ENCODE results near the gene ASB7.

Gene ASB7

GRCh38 chr15:100663915-100664281 lies 61.5 kb downstream of the ASB7 start:
- in situ Hi-C loops (cut with HindIII; ENCODE audit: low sequenced_read_pairs) = no loop called here
- no peak for DNase-seq (ENCODE audit: low read depth, low spot score)
- H3K4me3 ChIP-seq (ENCODE audit: low read depth, low read length) = no peak overlapping the region
- TF ChIP-seq CTCF (IDR thresholded peaks at IDR 0.05; ENCODE audit: low read depth, low read length) = no peak

DNA sequence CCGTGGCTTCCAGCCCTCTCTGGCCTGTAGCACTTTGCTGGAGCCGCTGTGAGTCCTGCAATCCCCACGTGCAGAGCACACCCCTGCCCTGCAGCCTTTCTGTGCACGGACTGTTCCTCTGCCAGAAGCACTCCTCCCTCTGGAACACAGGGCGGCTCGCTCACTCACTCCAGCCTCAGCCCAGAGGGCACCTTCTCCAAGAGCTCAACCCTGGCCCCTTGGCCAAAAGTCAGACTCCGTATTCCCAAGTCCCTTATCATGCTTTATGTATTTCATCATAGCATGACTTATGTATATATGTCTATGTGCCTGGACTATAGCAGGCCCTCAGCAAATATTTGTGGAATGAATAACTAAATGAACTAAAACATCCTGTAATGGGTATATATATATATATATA lies 63.2 kb downstream of the ASB7 start:
- TF ChIP-seq CTCF (IDR thresholded peaks at IDR 0.05; ENCODE audit: low read depth, low read length) = no peak
- no peak overlapping the region for H3K4me3 ChIP-seq (ENCODE audit: low read depth, low read length)
- in situ Hi-C loops (cut with HindIII; ENCODE audit: low sequenced_read_pairs) = no loop called here
- DNase-seq (ENCODE audit: low read depth, low spot score) = no peak

DNA sequence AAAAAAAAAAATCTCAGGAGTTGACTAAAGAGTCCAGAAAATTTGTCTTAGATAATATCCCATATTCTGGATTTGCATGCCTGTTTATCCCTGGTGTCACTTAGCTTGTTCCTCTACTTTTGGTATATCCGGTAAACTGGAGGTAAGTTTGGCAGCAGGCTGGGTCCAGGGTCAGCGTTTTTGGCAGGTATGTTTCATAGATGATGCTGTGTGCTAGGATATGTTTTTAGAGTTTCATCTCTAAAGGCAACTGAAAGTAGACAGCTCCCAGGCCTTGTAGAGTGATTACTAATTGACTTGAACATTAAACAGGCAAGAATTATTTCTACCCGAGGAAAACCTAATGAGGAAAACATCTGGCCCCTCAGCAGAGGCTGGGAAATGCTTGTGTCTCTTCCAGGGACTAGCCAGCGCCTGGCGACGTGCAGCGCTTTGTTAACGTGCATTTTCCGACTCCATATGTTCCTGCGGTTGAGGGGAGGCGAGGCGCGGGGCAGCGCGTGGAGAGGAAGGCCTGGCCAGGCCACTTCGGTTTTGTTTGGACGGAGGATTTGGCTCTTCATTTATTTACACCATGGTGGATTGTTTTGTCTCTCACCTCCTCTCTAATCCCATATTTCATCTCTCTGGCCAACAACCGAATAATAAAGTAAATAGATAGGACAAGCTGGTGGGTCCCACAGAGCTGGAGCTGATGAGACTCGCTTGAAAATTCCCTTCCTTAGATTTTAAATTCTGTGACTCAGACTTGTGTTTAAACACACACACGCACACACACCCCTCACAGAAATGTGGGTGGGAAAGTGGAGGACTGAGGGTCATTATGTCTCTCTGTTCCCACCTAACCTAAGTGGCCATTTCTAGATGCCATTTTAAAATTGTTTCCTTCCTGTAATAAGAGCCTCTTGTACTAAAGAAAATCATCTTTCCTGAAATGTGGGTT lies 65.3 kb downstream of the ASB7 start:
- in situ Hi-C loops (cut with HindIII; ENCODE audit: low sequenced_read_pairs) = no loop called here
- H3K4me3 ChIP-seq (ENCODE audit: low read depth, low read length) = no peak overlapping the region
- TF ChIP-seq CTCF (IDR thresholded peaks at IDR 0.05; ENCODE audit: low read depth, low read length) = no peak
- DNase-seq (ENCODE audit: low read depth, low spot score) = no peak

DNA sequence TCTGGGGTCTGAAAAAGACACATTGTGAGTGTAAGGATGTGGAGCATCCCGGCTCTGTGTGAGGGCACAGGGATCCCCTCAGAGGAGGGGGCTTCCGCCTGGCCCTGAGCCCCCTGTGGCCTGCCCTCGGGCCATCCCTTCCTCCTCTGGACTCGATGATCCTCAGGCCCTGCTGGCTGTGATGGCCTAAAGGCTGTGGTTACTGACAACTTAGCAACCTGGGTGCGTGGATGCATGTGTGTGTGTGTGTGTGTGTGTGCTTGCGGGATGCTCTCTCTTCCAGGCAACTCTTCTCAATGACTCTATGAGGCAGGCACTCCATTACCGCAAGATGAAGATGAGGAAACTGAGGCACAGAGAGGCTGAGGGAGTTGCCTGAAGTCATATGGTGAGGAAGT lies 66.0 kb downstream of the ASB7 start:
- DNase-seq (ENCODE audit: low read depth, low spot score) = no peak
- in situ Hi-C loops (cut with HindIII; ENCODE audit: low sequenced_read_pairs) = no loop called here
- TF ChIP-seq CTCF (IDR thresholded peaks at IDR 0.05; ENCODE audit: low read depth, low read length) = no peak
- no peak overlapping the region for H3K4me3 ChIP-seq (ENCODE audit: low read depth, low read length)

DNA sequence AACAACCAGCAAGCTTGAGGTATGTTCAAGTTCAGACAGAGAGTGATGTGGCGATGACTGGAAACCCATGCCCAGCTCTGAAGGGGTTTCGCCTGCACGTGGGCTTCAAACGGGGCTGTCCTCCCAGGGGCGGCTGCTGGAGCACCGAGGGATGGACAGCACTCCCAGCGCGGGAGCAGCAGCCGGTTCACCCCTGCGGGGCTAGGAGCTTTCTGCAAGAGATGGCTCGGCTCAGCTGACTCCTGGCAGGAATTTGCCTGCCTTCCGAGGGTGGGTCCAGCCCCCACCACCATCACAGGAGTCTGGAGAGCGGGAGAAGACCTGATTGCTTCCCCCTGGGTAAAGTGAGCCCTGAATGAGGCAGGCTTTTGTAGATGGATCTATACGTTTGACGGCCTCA lies 66.9 kb downstream of the ASB7 start:
- in situ Hi-C loops (cut with HindIII; ENCODE audit: low sequenced_read_pairs) = no loop called here
- H3K4me3 ChIP-seq (ENCODE audit: low read depth, low read length) = no peak overlapping the region
- no peak for TF ChIP-seq CTCF (IDR thresholded peaks at IDR 0.05; ENCODE audit: low read depth, low read length)
- DNase-seq (ENCODE audit: low read depth, low spot score) = no peak

GRCh38 chr15:100670505-100671021 lies 68.2 kb downstream of the ASB7 start:
- in situ Hi-C loops (cut with HindIII; ENCODE audit: low sequenced_read_pairs) = no loop called here
- no peak for DNase-seq (ENCODE audit: low read depth, low spot score)
- H3K4me3 ChIP-seq (ENCODE audit: low read depth, low read length) = no peak overlapping the region
- TF ChIP-seq CTCF (IDR thresholded peaks at IDR 0.05; ENCODE audit: low read depth, low read length) = no peak
